Psoas muscle (tissue), 8 donors: ENCODE measurements around the gene ADIPOR1. TPM values are rescaled to one million over a fixed set of nuclear protein-coding genes. Genes with fewer than 3 reads are reported as not detected.
A peak's percentile ranks its signal among the peaks of the same experiment; 100 is the strongest.

ENCODE experiments used
- ATAC-seq, 4 donors: fragments of 200-7000 bp; cut with Tn5 transposase; one replicate each; pipeline ENCODE4 v1.9.1; 2020; ENCODE audit warnings: moderate library complexity in 3 of 4, mild to moderate bottlenecking in 2 of 4
- DNase-seq, 2 donors: peaks; one replicate each; pipeline ENCODE4 v3.0.0-alpha.2; 2020
- H3K27ac ChIP-seq: fragments of 200-600 bp; one replicate; pipeline ENCODE4 v1.8.0; 2022
- H3K27me3 ChIP-seq, 3 donors: fragments of 200-600 bp in 1 of 3; one replicate each; pipeline versions ENCODE4 v1.6.1 to v1.8.0; 2013 to 2022; ENCODE audit warnings: low read length in 2 of 3, mild to moderate bottlenecking in 2 of 3, moderate library complexity in 1 of 3; ENCODE audit not compliant: insufficient read depth in 3 of 3
- H3K36me3 ChIP-seq, 2 donors: fragments of 200-600 bp in 1 of 2; one replicate each; pipeline versions ENCODE4 v1.6.1 to v1.8.0; 2013 to 2022; ENCODE audit warnings: low read depth in 1 of 2, mild to moderate bottlenecking in 1 of 2, moderate library complexity in 1 of 2; ENCODE audit not compliant: insufficient read depth in 1 of 2
- H3K4me1 ChIP-seq: fragments of 200-600 bp; one replicate; pipeline ENCODE4 v1.8.0; 2022
- H3K4me3 ChIP-seq: fragments of 200-600 bp; one replicate; pipeline ENCODE4 v1.8.0; 2022; ENCODE audit warnings: mild to moderate bottlenecking
- H3K9me3 ChIP-seq: fragments of 200-600 bp; one replicate; pipeline ENCODE4 v1.8.0; 2022
- whole genome bisulfite sequencing, 3 donors: extraction: QIAGEN DNeasy Blood & Tissue Kit; methylation state at CpG; one replicate each; pipeline versions ENCODE4 v1.1.6 to v1.1.7; 2013; 5-methylcytosine and 5-hydroxymethylcytosine counted together
- intact Hi-C, 2 donors: fragments of 100-400 bp; cut with DNase I; formaldehyde crosslinking; loops; one replicate each; pipeline versions ENCODE4 v1.11.0 to v1.14.2; 2022
- polyA plus RNA-seq, 3 donors: library from polyadenylated mRNA; stranded (reverse); fragments of 200-250 nt; gene quantifications; one replicate each; pipeline ENCODE4 v1.2.3, GENCODE V29; 2013
- total RNA-seq, 4 donors: library from RNA; stranded (reverse); fragmentation: NEBNext Ultra II Directional in 2 of 4; extraction: Animal tissue kit (Norgen Biotek cat#: 25700) in 2 of 4; gene quantifications; one replicate each; pipeline versions ENCODE4 v1.2.1 to v1.2.4, GENCODE V29; 2021 to 2023
- TF ChIP-seq, protein P1 (sequence below): fragments of 200-600 bp; IDR thresholded peaks from one replicate; pipeline ENCODE4 v1.8.0; 2022; ENCODE audit warnings: antibody characterized with exemption
- donor health status: healthy with polysubstance abuse.
- donor health status: DM: no; HTN: no; CAD: no; lungs with moderate emphysema.
- donor health status: Bipolar disorder and iron deficiency.
- donor health status: healthy.
- donor health status: DM: yes; HTN: yes; CAD: no.
- donor health status: DM: no; HTN: no; CAD: no.
- donor health status: DM: no; HTN: no; CAD: no.
- donor health status: DM: yes; HTN: yes; CAD: no.

The ADIPOR1 gene
- total and polyA plus RNA-seq, 7 donors: 64.4 to 127 (median 76.6) TPM

DNA sequence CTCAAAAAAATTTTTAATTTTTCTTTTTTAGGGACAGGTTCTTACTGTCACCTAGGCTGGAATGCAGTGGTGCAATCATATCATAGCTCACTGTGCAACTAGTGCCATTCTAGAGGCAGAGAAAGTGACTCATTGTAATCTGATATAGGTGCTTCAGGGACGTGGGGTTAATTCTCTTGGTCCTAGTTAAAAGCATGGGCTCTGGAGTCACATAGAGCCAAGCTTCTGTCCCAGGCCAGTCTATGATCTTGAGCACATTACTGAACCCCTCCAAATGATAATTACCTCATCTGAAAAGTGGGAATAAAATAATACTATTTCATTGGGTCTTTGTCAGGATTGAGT, 1.1 kb upstream of the ADIPOR1 start:
- intact Hi-C loops: loop anchor here in 1 of 2 donors (5.0 kb wide), 1 partner anchor 1077 kb away; no protein-coding TSS in a partner anchor
- Histone ChIP-seq H3K27ac (peak overlapping the region; percentile 99), H3K9me3 (no peaks in the 10 kb centered on the region), H3K27me3 (no peaks in the 10 kb centered on the region), H3K36me3 (peaks cover 0 to 41% of the 10 kb centered on the region in 2 donors), H3K4me1 (peaks cover 84% of the 10 kb centered on the region), H3K4me3 (peak overlapping the region; percentile 97)
- DNase-seq: no peak
- ATAC-seq: peak; percentile 56 to 74 (median 68)
- TF ChIP-seq, protein P1, sequence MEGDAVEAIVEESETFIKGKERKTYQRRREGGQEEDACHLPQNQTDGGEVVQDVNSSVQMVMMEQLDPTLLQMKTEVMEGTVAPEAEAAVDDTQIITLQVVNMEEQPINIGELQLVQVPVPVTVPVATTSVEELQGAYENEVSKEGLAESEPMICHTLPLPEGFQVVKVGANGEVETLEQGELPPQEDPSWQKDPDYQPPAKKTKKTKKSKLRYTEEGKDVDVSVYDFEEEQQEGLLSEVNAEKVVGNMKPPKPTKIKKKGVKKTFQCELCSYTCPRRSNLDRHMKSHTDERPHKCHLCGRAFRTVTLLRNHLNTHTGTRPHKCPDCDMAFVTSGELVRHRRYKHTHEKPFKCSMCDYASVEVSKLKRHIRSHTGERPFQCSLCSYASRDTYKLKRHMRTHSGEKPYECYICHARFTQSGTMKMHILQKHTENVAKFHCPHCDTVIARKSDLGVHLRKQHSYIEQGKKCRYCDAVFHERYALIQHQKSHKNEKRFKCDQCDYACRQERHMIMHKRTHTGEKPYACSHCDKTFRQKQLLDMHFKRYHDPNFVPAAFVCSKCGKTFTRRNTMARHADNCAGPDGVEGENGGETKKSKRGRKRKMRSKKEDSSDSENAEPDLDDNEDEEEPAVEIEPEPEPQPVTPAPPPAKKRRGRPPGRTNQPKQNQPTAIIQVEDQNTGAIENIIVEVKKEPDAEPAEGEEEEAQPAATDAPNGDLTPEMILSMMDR: no peak
- 22 to 32% (median 29%) methylated on average over 1 of the region's 1 CpG for WGBS, 3 donors

DNA sequence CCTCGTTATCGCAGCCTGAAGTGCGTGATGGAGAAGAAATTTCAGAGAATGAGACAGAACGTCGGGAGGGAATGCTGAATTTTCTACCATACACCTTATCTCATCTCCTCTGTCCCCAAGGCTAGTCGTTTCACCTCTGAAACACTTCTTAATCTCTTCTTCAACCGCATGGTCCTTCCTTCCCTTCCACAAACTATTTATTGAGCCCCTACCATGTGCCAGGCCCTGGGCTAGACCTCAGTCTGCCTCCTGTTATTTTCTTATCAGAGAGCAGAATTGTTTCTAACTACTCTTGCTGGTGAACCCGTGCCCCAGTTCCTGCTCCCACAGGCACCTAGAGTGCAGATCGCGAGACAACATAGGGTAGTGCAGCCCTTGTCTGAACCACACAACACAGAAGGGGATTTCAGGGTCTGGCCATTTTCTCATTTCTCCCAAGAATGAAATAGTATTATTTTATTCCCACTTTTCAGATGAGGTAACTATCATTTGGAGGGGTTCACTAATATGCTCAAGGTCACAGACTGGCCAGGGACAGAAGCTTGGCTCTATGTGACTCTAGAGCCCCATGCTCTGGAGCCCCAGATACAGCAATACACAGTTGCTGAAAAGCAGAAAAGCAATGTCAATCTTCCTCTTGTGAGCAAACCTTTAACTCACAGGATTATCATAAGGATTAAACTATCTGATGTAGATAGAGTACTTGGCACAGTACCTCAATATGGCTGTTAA, 598 bp upstream of the ADIPOR1 start:
- 0 to 3% (median 1%) methylated on average over 10 of the region's 10 CpGs for WGBS, 3 donors
- Histone ChIP-seq H3K27me3 (no peaks in the 10 kb centered on the region), H3K9me3 (no peaks in the 10 kb centered on the region), H3K4me1 (peaks cover 84% of the 10 kb centered on the region), H3K36me3 (peaks cover 0 to 41% of the 10 kb centered on the region in 2 donors), H3K4me3 (peak overlapping the region; percentile 97), H3K27ac (peak overlapping the region; percentile 99)
- DNase-seq (no peak), ATAC-seq (peak; percentile 5 to 20 (median 8))
- intact Hi-C loops: loop anchor here in 1 of 2 donors (5.0 kb wide), 1 partner anchor 1076 kb away; no protein-coding TSS in a partner anchor
- TF ChIP-seq, protein P1: no peak

DNA sequence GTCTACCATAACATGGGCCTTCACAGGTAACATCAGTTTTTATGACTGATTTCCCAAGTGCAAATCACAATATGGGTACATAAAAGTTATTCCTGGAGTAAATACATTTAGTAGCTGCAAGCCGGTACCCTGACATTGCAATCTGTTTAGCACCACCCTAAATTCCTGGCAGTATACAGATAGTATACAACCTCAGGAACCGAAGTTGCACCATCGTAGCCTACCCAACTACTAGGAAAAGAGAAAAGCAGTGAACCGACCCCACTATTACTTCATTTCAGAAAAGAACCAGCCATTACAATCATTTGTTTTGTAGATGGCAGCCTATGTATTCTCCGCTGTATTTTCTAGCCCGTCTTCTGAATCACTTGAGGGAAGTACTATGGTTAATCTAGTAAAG, 1.1 kb downstream of the ADIPOR1 start:
- Histone ChIP-seq H3K4me3 (peak overlapping the region; percentile 97), H3K27me3 (no peaks in the 10 kb centered on the region), H3K36me3 (peaks cover 0 to 34% of the 10 kb centered on the region in 2 donors), H3K27ac (peak overlapping the region; percentile 99), H3K4me1 (peaks cover 78% of the 10 kb centered on the region), H3K9me3 (no peaks in the 10 kb centered on the region)
- ATAC-seq (no peak), DNase-seq (no peak)
- TF ChIP-seq, protein P1: no peak
- intact Hi-C loops: loop anchor here in 1 of 2 donors (5.0 kb wide), 1 partner anchor 1075 kb away; no protein-coding TSS in a partner anchor
- WGBS, 3 donors: 49 to 57% (median 50%) methylated on average over 6 of the region's 6 CpGs

DNA sequence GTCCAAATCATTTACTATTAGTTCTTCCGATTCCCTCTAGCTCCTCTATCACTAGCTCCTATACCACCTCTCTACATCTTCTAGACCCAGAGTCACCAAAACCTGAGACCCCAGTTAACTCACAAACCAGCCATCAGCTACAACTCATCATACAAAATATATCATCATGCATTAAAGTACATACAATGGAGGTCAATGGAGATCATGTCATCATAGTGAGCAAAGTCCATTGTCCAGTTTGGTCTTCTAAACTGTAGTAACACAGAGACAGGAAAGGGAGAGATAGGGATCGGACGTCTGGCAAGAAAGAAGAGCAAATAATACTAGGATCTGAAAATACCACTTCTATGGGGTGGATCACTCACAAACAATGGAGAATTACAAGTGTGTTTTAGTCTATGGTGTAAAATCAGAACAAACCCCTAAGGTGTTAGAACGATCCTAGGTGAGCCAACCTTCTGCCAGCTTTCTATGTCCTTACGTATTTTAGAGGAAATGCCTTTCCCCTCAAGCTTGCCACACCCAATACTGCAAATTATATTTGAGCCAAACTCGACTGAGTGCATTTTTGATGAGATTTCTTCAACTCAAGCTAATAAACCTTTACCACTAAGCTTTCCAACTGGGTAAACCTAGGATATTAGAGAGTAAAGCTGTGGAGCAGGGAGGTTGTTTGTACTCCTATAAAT, 3.9 kb downstream of the ADIPOR1 start:
- Histone ChIP-seq H3K9me3 (no peaks in the 10 kb centered on the region), H3K27ac (peak overlapping the region; percentile 26), H3K4me3 (no peak overlapping the region), H3K27me3 (no peaks in the 10 kb centered on the region), H3K4me1 (peaks cover 55% of the 10 kb centered on the region), H3K36me3 (peaks cover 4 to 58% of the 10 kb centered on the region in 2 donors)
- 58 to 73% (median 70%) methylated on average over 6 of the region's 6 CpGs for WGBS, 3 donors
- no peak for DNase-seq
- TF ChIP-seq, protein P1: no peak
- ATAC-seq: no peak
- intact Hi-C loops: loop anchor here in 1 of 2 donors (2.0 kb wide), 1 partner anchor 15 kb away; no protein-coding TSS in a partner anchor
